GM19025 (cell line): ENCODE results near the gene ANKRD33.
"Not testable (repeated sequence)": the region's sequence is repeated elsewhere in the genome, so short reads cannot be mapped to it uniquely, and the experiment has no call there.

Experiments
- ATAC-seq: cut with Tn5 transposase; IDR thresholded peaks from one replicate; pipeline ENCODE4 v1.9.1; 2021; ENCODE audit warnings: mild to moderate bottlenecking, low read depth, moderate library complexity; ENCODE audit not compliant: unreplicated experiment

Gene ANKRD33

GRCh38 chr12:51873251-51873994, 14.5 kb upstream of the ANKRD33 start:
- no peak for ATAC-seq

GRCh38 chr12:51874000-51874399, 13.9 kb upstream of the ANKRD33 start:
- no peak for ATAC-seq

GRCh38 chr12:51874486-51874885, 13.4 kb upstream of the ANKRD33 start:
- no peak for ATAC-seq

- no peak for ATAC-seq
These were observed 8.8 kb upstream of the ANKRD33 start for GRCh38 chr12:51879102-51879501.

- ATAC-seq, result no peak
These were observed 4.6 kb upstream of the ANKRD33 start for GRCh38 chr12:51883295-51883694.

- ATAC-seq, result no peak
These were observed 3.8 kb upstream of the ANKRD33 start for GRCh38 chr12:51883998-51884675.

GRCh38 chr12:51884676-51885229, 3.1 kb upstream of the ANKRD33 start:
- no peak for ATAC-seq

GRCh38 chr12:51885294-51886020, 2.4 kb upstream of the ANKRD33 start:
- ATAC-seq, result not testable (repeated sequence)

GRCh38 chr12:51886021-51886710, 1.7 kb upstream of the ANKRD33 start:
- no peak for ATAC-seq

GRCh38 chr12:51888316-51889215, 663 bp downstream of the ANKRD33 start:
- no peak for ATAC-seq

- no peak for ATAC-seq
These were observed 1.6 kb downstream of the ANKRD33 start for GRCh38 chr12:51889216-51890132.

GRCh38 chr12:51890133-51890464, 2.2 kb downstream of the ANKRD33 start:
- ATAC-seq, result no peak

- no peak for ATAC-seq
These were observed 2.7 kb downstream of the ANKRD33 start for GRCh38 chr12:51890511-51891171.

GRCh38 chr12:51891843-51892242, 3.9 kb downstream of the ANKRD33 start:
- ATAC-seq, result no peak

GRCh38 chr12:51893786-51894185, 5.9 kb downstream of the ANKRD33 start:
- ATAC-seq, result no peak

GRCh38 chr12:51895378-51896135, 7.7 kb downstream of the ANKRD33 start:
- ATAC-seq, result no peak

GRCh38 chr12:51896236-51896635, 8.3 kb downstream of the ANKRD33 start:
- ATAC-seq, result no peak
